ENCODE measurements around the gene C20orf144. TPM values are rescaled to one million over a fixed set of nuclear protein-coding genes. Genes with fewer than 3 reads are reported as not detected.

Gene C20orf144
- total RNA-seq, 2 donors from 2014 or later, result 0.30 TPM; not detected in 1

DNA sequence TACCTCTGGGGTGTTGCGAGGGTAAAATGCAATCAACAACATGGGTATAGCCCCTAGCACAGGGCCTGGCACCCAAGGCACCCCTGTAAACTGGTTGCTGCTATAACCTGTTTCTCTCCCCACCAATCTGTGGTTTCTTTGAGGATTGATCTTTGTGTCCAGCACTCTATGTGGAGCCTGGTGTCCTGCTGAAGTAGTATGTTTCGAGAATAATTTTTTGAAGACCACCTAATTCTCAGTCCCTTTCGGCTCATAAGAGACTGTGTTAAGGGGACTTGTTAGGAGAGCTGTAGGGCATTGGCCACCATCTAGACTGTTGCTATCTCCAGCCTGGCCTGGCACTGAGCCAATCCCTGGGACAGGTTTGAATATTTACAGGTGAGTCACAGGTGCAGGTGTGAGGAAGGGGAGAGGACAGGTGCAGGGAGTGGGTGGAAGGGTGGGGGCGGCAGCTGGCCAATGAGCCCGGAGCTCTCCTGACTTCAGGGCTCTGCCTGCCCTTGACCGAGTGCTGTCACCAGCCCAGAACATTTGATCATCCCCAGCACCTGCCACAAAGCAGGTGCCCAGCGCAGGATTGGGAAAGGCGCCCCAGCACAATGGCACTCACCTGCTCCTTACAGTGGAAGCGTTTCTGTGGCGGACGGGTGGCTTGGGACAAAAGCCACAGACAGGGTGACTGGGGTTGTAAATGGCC, 8.1 kb upstream of the C20orf144 start:
- Histone ChIP-seq H3K27me3 (no peaks in the 10 kb centered on the region), H3K9ac (ENCODE audit: low read depth in 2 of 2, low read length in 2 of 2) (peak overlapping the region in 1 of 2 donors; percentile 61), H3K4me3 (no peak overlapping the region), H3K27ac (peak overlapping the region; percentile 23), H3K9me3 (no peaks in the 10 kb centered on the region), H3K36me3 (no peaks in the 10 kb centered on the region), H3K4me1 (peaks cover 6% of the 10 kb centered on the region)
- DNase-seq, result peak; percentile 94
- TF ChIP-seq, protein P1, sequence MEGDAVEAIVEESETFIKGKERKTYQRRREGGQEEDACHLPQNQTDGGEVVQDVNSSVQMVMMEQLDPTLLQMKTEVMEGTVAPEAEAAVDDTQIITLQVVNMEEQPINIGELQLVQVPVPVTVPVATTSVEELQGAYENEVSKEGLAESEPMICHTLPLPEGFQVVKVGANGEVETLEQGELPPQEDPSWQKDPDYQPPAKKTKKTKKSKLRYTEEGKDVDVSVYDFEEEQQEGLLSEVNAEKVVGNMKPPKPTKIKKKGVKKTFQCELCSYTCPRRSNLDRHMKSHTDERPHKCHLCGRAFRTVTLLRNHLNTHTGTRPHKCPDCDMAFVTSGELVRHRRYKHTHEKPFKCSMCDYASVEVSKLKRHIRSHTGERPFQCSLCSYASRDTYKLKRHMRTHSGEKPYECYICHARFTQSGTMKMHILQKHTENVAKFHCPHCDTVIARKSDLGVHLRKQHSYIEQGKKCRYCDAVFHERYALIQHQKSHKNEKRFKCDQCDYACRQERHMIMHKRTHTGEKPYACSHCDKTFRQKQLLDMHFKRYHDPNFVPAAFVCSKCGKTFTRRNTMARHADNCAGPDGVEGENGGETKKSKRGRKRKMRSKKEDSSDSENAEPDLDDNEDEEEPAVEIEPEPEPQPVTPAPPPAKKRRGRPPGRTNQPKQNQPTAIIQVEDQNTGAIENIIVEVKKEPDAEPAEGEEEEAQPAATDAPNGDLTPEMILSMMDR (IDR thresholded peaks at IDR 0.05), result no peak
- intact Hi-C loops (cut with DNase I), result loop anchor here (5.0 kb wide), 1 partner anchor 197 kb away; no protein-coding TSS in a partner anchor

DNA sequence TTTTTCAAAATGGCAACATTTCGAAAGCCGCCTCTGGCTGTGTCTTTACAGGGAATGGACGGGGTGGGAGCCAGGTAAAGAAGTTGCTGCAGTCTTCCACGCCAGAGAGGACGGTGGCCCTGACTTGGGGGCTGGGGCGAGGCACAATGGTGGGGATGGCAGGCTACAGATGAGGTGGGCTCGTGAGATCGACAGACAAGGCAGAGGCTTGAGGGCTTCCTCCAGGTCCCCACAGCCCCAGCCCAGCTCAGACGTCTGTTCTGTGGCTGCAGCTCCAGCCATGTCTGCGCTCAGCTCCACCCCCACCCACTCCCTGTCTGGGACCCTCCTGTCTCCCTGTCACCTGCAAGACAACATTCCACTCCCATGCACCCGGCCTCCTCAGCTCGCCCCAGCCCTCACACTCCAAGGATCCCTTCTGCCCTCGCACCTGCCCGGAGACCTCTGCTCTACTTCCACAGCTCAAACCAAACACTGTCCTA, 7.4 kb upstream of the C20orf144 start:
- H3K9me3 ChIP-seq, result no peaks in the 10 kb centered on the region
- H3K4me1 ChIP-seq, result peaks cover 6% of the 10 kb centered on the region
- no peaks in the 10 kb centered on the region for H3K27me3 ChIP-seq
- TF ChIP-seq, protein P1 (IDR thresholded peaks at IDR 0.05), result no peak
- intact Hi-C loops (cut with DNase I), result loop anchor here (5.0 kb wide), 1 partner anchor 197 kb away; no protein-coding TSS in a partner anchor
- H3K36me3 ChIP-seq, result no peaks in the 10 kb centered on the region
- DNase-seq, result no peak
- H3K9ac ChIP-seq (ENCODE audit: low read depth in 2 of 2, low read length in 2 of 2), result peak overlapping the region in 1 of 2 donors; percentile 61
- no peak overlapping the region for H3K4me3 ChIP-seq
- peak overlapping the region; percentile 8 for H3K27ac ChIP-seq

DNA sequence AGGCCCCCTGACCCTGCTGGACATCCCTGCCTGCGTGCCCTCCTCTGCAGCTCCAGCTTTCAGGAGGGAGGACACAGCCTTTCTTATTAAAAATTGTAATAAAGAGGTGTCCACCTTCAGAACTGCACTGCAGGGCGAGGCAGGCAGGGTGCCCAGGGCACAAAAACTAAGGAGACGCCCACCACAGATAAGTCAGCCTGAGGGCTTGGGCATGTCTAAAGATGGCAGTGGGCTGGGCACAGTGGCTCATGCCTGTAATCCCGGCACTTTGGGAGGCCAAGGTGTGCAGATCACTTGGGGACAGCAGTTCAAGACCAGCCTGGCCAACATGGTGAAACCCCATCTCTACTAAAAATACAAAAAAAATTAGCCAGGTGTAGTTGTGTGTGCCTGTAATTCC, 7.0 kb upstream of the C20orf144 start:
- Histone ChIP-seq H3K4me1 (peaks cover 6% of the 10 kb centered on the region), H3K27ac (peak overlapping the region; percentile 8), H3K27me3 (no peaks in the 10 kb centered on the region), H3K36me3 (no peaks in the 10 kb centered on the region), H3K4me3 (no peak overlapping the region), H3K9me3 (no peaks in the 10 kb centered on the region), H3K9ac (ENCODE audit: low read depth in 2 of 2, low read length in 2 of 2) (no peak overlapping the region)
- no peak for DNase-seq
- intact Hi-C loops (cut with DNase I), result no loop called here
- TF ChIP-seq, protein P1 (IDR thresholded peaks at IDR 0.05), result no peak

DNA sequence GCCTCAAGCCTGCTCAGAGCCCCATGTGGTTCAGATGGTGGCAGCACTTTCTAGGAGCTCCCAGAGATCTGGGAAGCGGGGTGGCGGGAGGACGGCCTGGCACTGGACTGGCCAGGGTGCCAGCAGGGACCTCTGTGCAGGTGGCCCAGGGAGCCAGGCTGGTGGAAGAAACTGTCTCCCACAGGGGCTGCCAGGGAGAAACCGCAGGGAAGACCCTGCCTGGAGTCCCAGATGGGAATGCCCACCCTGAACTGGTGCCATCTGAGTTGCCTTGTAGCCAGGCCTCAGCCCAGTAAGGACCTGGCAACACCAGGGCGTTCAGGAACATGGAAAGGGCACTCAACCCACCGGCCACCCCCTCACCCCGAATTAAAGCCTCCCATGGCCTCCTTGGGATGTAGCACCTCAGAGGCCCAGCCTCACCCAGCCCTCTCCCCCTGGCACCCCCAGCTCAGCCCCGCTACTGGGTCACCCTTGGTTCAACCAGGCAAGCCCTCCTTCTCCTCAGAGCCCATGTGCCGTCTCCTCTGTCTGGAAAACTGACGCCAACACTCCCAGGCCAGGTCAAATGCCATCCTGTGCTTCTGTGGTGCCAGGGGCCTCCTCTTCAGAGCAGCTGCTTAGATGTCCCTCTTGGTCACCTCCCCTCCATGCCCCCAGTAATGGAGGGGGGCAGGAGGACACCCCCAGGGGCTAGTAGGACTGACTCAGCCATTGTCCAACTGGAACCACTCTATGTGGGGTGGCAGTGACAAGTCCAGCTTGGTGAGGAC, 5.9 kb upstream of the C20orf144 start:
- H3K9me3 ChIP-seq, result no peaks in the 10 kb centered on the region
- H3K27ac ChIP-seq, result no peak overlapping the region
- intact Hi-C loops (cut with DNase I), result no loop called here
- H3K9ac ChIP-seq (ENCODE audit: low read depth in 2 of 2, low read length in 2 of 2), result no peak overlapping the region
- H3K4me1 ChIP-seq, result peaks cover 6% of the 10 kb centered on the region
- no peak for DNase-seq
- no peaks in the 10 kb centered on the region for H3K27me3 ChIP-seq
- TF ChIP-seq, protein P1 (IDR thresholded peaks at IDR 0.05), result no peak
- H3K36me3 ChIP-seq, result no peaks in the 10 kb centered on the region
- H3K4me3 ChIP-seq, result no peak overlapping the region

DNA sequence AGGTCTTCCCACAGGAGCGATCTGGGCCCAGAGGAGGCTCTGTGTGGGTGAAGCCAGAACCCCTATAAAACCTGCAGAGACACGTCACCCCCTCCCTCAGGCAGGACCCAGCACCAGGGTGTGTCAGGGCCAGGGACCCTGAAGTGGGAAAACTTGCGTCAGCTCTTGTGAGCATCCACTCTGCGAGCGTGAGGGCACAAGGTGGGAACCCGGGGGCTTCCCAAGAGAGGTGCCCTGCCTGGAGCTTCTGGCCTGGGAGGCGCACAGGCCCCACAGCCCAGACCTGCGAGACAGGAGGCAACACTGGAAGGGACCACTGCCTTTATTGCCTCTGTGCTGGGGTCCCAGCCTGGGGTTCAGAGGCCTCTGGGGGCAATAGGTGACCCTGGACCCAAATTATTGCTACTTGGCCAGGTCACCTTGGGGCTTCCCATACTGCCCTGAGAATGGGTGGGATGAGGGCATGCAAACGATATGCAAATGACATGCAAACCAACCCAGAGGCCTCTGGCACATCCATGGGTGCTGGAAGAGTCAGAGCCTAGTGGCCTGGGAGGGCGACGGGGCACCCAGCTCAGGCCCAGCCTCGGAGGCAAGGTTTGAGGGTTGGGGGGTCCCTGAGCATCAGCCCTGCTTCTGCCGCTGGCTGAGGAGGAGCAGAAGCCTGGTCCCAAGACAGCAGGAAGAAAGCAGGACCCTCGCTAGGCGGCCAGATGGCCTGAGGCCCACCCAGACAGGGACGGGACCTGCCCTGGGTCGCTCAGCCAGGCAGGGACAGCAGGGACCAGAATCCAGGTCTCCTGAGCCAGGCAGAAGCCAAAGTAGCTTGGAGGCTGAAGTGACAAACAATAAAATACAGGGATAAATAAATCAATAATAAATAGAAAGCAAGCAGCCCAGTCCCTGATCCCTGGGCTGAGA, 5.1 kb upstream of the C20orf144 start:
- Histone ChIP-seq H3K4me1 (peaks cover 6% of the 10 kb centered on the region), H3K4me3 (no peak overlapping the region), H3K9ac (ENCODE audit: low read depth in 2 of 2, low read length in 2 of 2) (no peak overlapping the region), H3K27me3 (no peaks in the 10 kb centered on the region), H3K36me3 (no peaks in the 10 kb centered on the region), H3K27ac (no peak overlapping the region), H3K9me3 (no peaks in the 10 kb centered on the region)
- no peak for DNase-seq
- intact Hi-C loops (cut with DNase I), result no loop called here
- TF ChIP-seq, protein P1 (IDR thresholded peaks at IDR 0.05), result no peak

Data from colonic mucosa (tissue), 4 donors.